ENCODE measurements around the gene MBP. TPM values are rescaled to one million over a fixed set of nuclear protein-coding genes. Genes with fewer than 3 reads are reported as not detected.

MBP gene
- total RNA-seq, 2 experiments from 2014 or later: 13.5 to 28.9 TPM

GRCh38 chr18:77124452-77124922 lies 8.1 kb downstream of the MBP start:
- intact Hi-C loops (cut with micrococcal nuclease; ENCODE audit: unreplicated experiment): loop anchor here (2.0 to 10.0 kb wide), 3 partner anchors 70 to 630 kb away; partner anchors contain the start of gene ZNF516
- peak overlapping the region; percentile 98 for H3K4me2 ChIP-seq (ENCODE audit: low read length)
- TSS peak; percentile 69 for BruUV-seq (replicated peaks)
- H3K9me3 ChIP-seq (ENCODE audit: low read length): no peaks in the 10 kb centered on the region
- H3K27ac ChIP-seq (ENCODE audit: low read depth, low read length, poor library complexity, severe bottlenecking): peak overlapping the region; percentile 69
- TF ChIP-seq EZH2phosphoT487 (IDR thresholded peaks at IDR 0.05; ENCODE audit: borderline replicate concordance, low read depth, low read length): no peak
- TF ChIP-seq, protein P1, sequence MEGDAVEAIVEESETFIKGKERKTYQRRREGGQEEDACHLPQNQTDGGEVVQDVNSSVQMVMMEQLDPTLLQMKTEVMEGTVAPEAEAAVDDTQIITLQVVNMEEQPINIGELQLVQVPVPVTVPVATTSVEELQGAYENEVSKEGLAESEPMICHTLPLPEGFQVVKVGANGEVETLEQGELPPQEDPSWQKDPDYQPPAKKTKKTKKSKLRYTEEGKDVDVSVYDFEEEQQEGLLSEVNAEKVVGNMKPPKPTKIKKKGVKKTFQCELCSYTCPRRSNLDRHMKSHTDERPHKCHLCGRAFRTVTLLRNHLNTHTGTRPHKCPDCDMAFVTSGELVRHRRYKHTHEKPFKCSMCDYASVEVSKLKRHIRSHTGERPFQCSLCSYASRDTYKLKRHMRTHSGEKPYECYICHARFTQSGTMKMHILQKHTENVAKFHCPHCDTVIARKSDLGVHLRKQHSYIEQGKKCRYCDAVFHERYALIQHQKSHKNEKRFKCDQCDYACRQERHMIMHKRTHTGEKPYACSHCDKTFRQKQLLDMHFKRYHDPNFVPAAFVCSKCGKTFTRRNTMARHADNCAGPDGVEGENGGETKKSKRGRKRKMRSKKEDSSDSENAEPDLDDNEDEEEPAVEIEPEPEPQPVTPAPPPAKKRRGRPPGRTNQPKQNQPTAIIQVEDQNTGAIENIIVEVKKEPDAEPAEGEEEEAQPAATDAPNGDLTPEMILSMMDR (conservative IDR thresholded peaks at IDR 0.05; ENCODE audit: low read length): no peak
- no peaks in the 10 kb centered on the region; the same call in 1 of the 2 replicates for H4K20me1 ChIP-seq (ENCODE audit: insufficient read depth, low read length)
- H2AFZ ChIP-seq (ENCODE audit: low read length): no peak overlapping the region; the same call in 1 of the 2 replicates
- H3K4me3 ChIP-seq (ENCODE audit: low read depth, low read length, poor library complexity, severe bottlenecking): peak overlapping the region; percentile 57
- DNase-seq (ENCODE audit: low spot score): peak; percentile 49
- ChIA-PET POLR2A (interaction anchor here (0.6 to 1.8 kb wide), 4 partner anchors 22 to 1328 kb away, joined by 5 to 8 read pairs (median 6); no protein-coding TSS in a partner anchor), CTCF (ENCODE audit: unreplicated experiment) (no interaction called here)
- peaks cover 92% of the 10 kb centered on the region for H3K4me1 ChIP-seq (ENCODE audit: insufficient read depth, low read length, poor library complexity, severe bottlenecking)
- peaks cover 57% of the 10 kb centered on the region for H3K79me2 ChIP-seq (ENCODE audit: insufficient read depth, low read depth, low read length)
- peaks cover 5% of the 10 kb centered on the region; the same call in 1 of the 2 replicates for H3K36me3 ChIP-seq (ENCODE audit: insufficient read depth, low read length)
- no peaks in the 10 kb centered on the region for H3K9me2 ChIP-seq (ENCODE audit: insufficient read depth, low read length)

DNA sequence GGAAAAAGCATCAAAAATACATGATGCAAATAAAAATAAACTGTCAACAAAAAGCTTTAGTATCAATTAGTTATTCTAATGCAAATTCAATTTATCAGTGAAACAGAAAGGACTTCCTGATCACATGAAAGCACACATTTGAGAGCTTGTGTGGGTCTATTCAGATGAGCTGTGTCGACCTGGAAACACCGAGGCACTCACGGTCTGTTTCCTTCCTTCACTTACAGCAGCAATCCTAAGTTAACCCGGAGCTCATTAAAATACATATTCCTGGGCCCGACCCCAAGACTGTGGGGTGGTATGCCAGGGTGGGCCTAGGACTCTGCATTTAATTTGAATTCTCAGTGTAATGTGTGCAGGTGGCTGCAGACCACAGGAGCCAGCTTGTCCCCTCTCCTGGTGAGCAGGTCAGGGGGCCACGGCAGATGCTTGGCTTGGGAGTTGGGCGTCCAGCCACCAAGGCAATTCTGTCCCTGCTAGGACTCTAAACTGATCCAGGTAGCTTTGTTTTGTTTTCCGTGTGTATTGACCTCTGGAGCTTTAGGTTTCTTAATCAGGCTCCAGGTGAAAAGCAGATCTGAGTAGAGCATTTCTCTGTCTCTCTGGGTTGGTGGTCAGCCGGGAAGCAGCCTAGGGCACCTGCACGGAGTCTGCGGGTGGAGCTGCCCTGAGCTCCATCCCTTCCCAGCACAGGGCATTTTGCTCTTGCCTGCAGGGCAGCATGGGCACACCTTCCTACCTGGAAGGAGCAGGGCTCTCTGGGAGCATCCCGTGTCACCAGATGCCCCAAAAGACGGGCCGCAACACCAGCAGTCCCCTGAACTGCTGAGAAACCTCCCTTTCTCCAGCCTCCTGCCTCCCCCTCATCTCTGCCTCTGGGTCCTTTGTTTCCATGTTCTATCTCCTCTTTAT lies 9.0 kb downstream of the MBP start:
- POLR2A ChIA-PET: interaction anchor here (0.9 to 1.8 kb wide), 4 partner anchors 21 to 147 kb away, joined by 4 to 8 read pairs (median 6); no protein-coding TSS in a partner anchor
- intact Hi-C loops (cut with micrococcal nuclease; ENCODE audit: unreplicated experiment): loop anchor here (2.0 to 10.0 kb wide), 3 partner anchors 69 to 629 kb away; partner anchors contain the start of gene ZNF516
- no TSS peak for BruUV-seq (replicated peaks)
- H3K4me3 ChIP-seq (ENCODE audit: low read depth, low read length, poor library complexity, severe bottlenecking): peak overlapping the region; percentile 57
- H4K20me1 ChIP-seq (ENCODE audit: insufficient read depth, low read length): no peaks in the 10 kb centered on the region; the same call in 1 of the 2 replicates
- H3K36me3 ChIP-seq (ENCODE audit: insufficient read depth, low read length): no peaks in the 10 kb centered on the region; the same call in 1 of the 2 replicates
- no peak for TF ChIP-seq EZH2phosphoT487 (IDR thresholded peaks at IDR 0.05; ENCODE audit: borderline replicate concordance, low read depth, low read length)
- TF ChIP-seq, protein P1 (conservative IDR thresholded peaks at IDR 0.05; ENCODE audit: low read length): no peak
- H2AFZ ChIP-seq (ENCODE audit: low read length): no peak overlapping the region; the same call in 1 of the 2 replicates
- CTCF ChIA-PET (ENCODE audit: unreplicated experiment): no interaction called here
- no peaks in the 10 kb centered on the region for H3K9me2 ChIP-seq (ENCODE audit: insufficient read depth, low read length)
- H3K4me1 ChIP-seq (ENCODE audit: insufficient read depth, low read length, poor library complexity, severe bottlenecking): peaks cover 84% of the 10 kb centered on the region
- no peaks in the 10 kb centered on the region for H3K9me3 ChIP-seq (ENCODE audit: low read length)
- H3K27ac ChIP-seq (ENCODE audit: low read depth, low read length, poor library complexity, severe bottlenecking): peak overlapping the region; percentile 69
- peaks cover 51% of the 10 kb centered on the region for H3K79me2 ChIP-seq (ENCODE audit: insufficient read depth, low read depth, low read length)
- no peak for DNase-seq (ENCODE audit: low spot score)
- peak overlapping the region; percentile 98 for H3K4me2 ChIP-seq (ENCODE audit: low read length)

Data from OCI-LY7 (cell line).